H9 (cell line): ENCODE results near the gene S1PR2. TPM values are rescaled to one million over a fixed set of nuclear protein-coding genes. Genes with fewer than 3 reads are reported as not detected.

Experiments used
- DNase-seq: peaks from one replicate; pipeline ENCODE4 v3.0.0-alpha.2; 2017
- H2AFZ ChIP-seq: one replicate; pipeline ENCODE4 v1.6.1; 2013; ENCODE audit warnings: mild to moderate bottlenecking, low read length, control low read depth, moderate library complexity
- H2AK5ac ChIP-seq: 2 replicates; pipeline ENCODE4 v1.6.1; 2013; ENCODE audit warnings: low read length, control low read depth, mixed read lengths; ENCODE audit not compliant: insufficient read length
- H2BK120ac ChIP-seq: one replicate; pipeline ENCODE4 v1.6.1; 2013; ENCODE audit warnings: low read depth, mild to moderate bottlenecking, low read length, control low read depth, inconsistent platforms; ENCODE audit not compliant: poor library complexity, severe bottlenecking
- H2BK12ac ChIP-seq: 2 replicates; pipeline ENCODE4 v1.6.1; 2013; ENCODE audit warnings: low read length, control low read depth, mixed read lengths, low read depth; ENCODE audit not compliant: insufficient read length
- H2BK15ac ChIP-seq: 2 replicates; pipeline ENCODE4 v1.6.1; 2013; ENCODE audit warnings: low read depth, low read length, control low read depth
- H2BK20ac ChIP-seq: one replicate; pipeline ENCODE4 v1.6.1; 2013; ENCODE audit warnings: low read depth, mild to moderate bottlenecking, low read length, control low read depth, inconsistent platforms; ENCODE audit not compliant: poor library complexity, severe bottlenecking
- H2BK5ac ChIP-seq: 2 replicates; pipeline ENCODE4 v1.6.1; 2013; ENCODE audit warnings: low read length, control low read depth, mixed read lengths; ENCODE audit not compliant: insufficient read length
- H3K14ac ChIP-seq: 2 replicates; pipeline ENCODE4 v1.6.1; 2013; ENCODE audit warnings: low read length, control low read depth; ENCODE audit not compliant: insufficient read depth
- H3K18ac ChIP-seq: 2 replicates; pipeline ENCODE4 v1.6.1; 2013; ENCODE audit warnings: low read depth, mild to moderate bottlenecking, mixed read lengths, low read length, control low read depth; ENCODE audit not compliant: insufficient read length
- H3K23ac ChIP-seq: 2 replicates; pipeline ENCODE4 v1.6.1; 2013; ENCODE audit warnings: low read length, control low read depth, mixed read lengths, low read depth; ENCODE audit not compliant: insufficient read length
- H3K23me2 ChIP-seq: 2 replicates; pipeline ENCODE4 v1.6.1; 2013; ENCODE audit warnings: low read depth, mild to moderate bottlenecking, mixed read lengths, low read length, control low read depth; ENCODE audit not compliant: insufficient read length, poor library complexity, severe bottlenecking
- H3K27ac ChIP-seq: 2 replicates; pipeline ENCODE4 v1.5.1; 2013; ENCODE audit warnings: low read length, control low read depth, mixed read lengths, low read depth; ENCODE audit not compliant: insufficient read length
- H3K27me3 ChIP-seq: 2 replicates; pipeline ENCODE4 v1.6.1; 2013; ENCODE audit warnings: low read length, control low read depth, inconsistent platforms; ENCODE audit not compliant: insufficient read depth
- H3K4ac ChIP-seq: 2 replicates; pipeline ENCODE4 v1.6.1; 2013; ENCODE audit warnings: low read depth, mild to moderate bottlenecking, control low read depth, inconsistent platforms, low read length, moderate library complexity
- H3K4me1 ChIP-seq: 2 replicates; pipeline ENCODE4 v1.6.1; 2013; ENCODE audit warnings: low read length, control low read depth, inconsistent platforms; ENCODE audit not compliant: insufficient read depth
- H3K4me2 ChIP-seq: 2 replicates; pipeline ENCODE4 v1.6.1; 2013; ENCODE audit warnings: low read length, control low read depth, mixed read lengths; ENCODE audit not compliant: insufficient read length, insufficient read depth
- H3K56ac ChIP-seq: 2 replicates; pipeline ENCODE4 v1.6.1; 2013; ENCODE audit warnings: low read depth, mild to moderate bottlenecking, mixed read lengths, low read length, control low read depth; ENCODE audit not compliant: insufficient read length
- H3K79me1 ChIP-seq: 2 replicates; pipeline ENCODE4 v1.6.1; 2013; ENCODE audit warnings: low read depth, mild to moderate bottlenecking, moderate library complexity, low read length, control low read depth, inconsistent platforms; ENCODE audit not compliant: insufficient read depth, poor library complexity, severe bottlenecking
- H3K79me2 ChIP-seq: 2 replicates; pipeline ENCODE4 v1.6.1; 2013; ENCODE audit warnings: low read length, control low read depth, inconsistent platforms; ENCODE audit not compliant: insufficient read depth
- H3K9ac ChIP-seq: 2 replicates; pipeline ENCODE4 v1.6.1; 2013; ENCODE audit warnings: low read length, control low read depth, mixed read lengths; ENCODE audit not compliant: insufficient read length; ENCODE audit errors: extremely low read depth
- H3K9me3 ChIP-seq: one replicate; pipeline ENCODE4 v1.6.1; 2013; ENCODE audit warnings: low read depth, low read length, inconsistent platforms; ENCODE audit not compliant: control insufficient read depth
- H3T11ph ChIP-seq: one replicate; pipeline ENCODE4 v1.6.1; 2013; ENCODE audit warnings: mild to moderate bottlenecking, low read length, control low read depth, inconsistent platforms
- H4K20me1 ChIP-seq: one replicate; pipeline ENCODE4 v1.6.1; 2013; ENCODE audit not compliant: control insufficient read depth, insufficient read length, insufficient read depth
- H4K5ac ChIP-seq: 2 replicates; pipeline ENCODE4 v1.6.1; 2013; ENCODE audit warnings: low read depth, mild to moderate bottlenecking, mixed read lengths, low read length, control low read depth; ENCODE audit not compliant: insufficient read length
- H4K8ac ChIP-seq: replicated peaks from 2 replicates; pipeline ENCODE4 v1.6.1; 2013; ENCODE audit warnings: low read length, control low read depth, mixed read lengths, low read depth; ENCODE audit not compliant: insufficient read length
- H4K91ac ChIP-seq: 2 replicates; pipeline ENCODE4 v1.6.1; 2013; ENCODE audit warnings: low read depth, mild to moderate bottlenecking, moderate library complexity, mixed read lengths, low read length, control low read depth; ENCODE audit not compliant: insufficient read length
- H3K27ac Mint-ChIP-seq, 3 experiments: 2 replicates in 2 of 3; 3 replicates in 1 of 3; pipeline ENCODE4 v1.8.0; 2020 to 2021; ENCODE audit warnings: mixed read lengths in 3 of 3, mild to moderate bottlenecking in 1 of 3, moderate library complexity in 1 of 3
- H3K27me3 Mint-ChIP-seq: 2 replicates; pipeline ENCODE4 v1.8.0; 2021; ENCODE audit warnings: low read depth, mild to moderate bottlenecking, moderate library complexity, mixed read lengths
- H3K36me3 Mint-ChIP-seq, 3 experiments: 2 replicates in 2 of 3; 3 replicates in 1 of 3; pipeline ENCODE4 v1.8.0; 2020 to 2021; ENCODE audit warnings: low read depth in 3 of 3, mixed read lengths in 3 of 3; ENCODE audit not compliant: insufficient read depth in 1 of 3
- H3K4me1 Mint-ChIP-seq, 2 experiments: 2 replicates each; pipeline ENCODE4 v1.8.0; 2020; ENCODE audit warnings: mixed read lengths in 2 of 2
- H3K4me3 Mint-ChIP-seq, 2 experiments: 2 replicates in 1 of 2; 3 replicates in 1 of 2; pipeline ENCODE4 v1.8.0; 2020 to 2021; ENCODE audit warnings: mild to moderate bottlenecking in 2 of 2, mixed read lengths in 2 of 2, moderate library complexity in 1 of 2
- H3K9me3 Mint-ChIP-seq, 2 experiments: 2 replicates in 1 of 2; 3 replicates in 1 of 2; pipeline ENCODE4 v1.8.0; 2020; ENCODE audit warnings: mild to moderate bottlenecking in 2 of 2, mixed read lengths in 2 of 2, moderate library complexity in 1 of 2
- WGBS: extraction: QIAGEN DNeasy Blood & Tissue Kit; methylation state at CpG from one replicate; pipeline ENCODE4 v1.1.7; 2013; ENCODE audit warnings: missing lambda C conversion rate, low lambda C conversion rate, mixed read lengths; ENCODE audit not compliant: insufficient read length; ENCODE audit errors: extremely low coverage; 5-methylcytosine and 5-hydroxymethylcytosine counted together
- total RNA-seq: library from RNA; stranded (reverse); gene quantifications from 2 replicates; pipeline ENCODE4 v1.2.1, GENCODE V29; 2021
- TF ChIP-seq, protein P1 (sequence below): fragments of 200-600 bp; sonication (generic); conservative IDR thresholded peaks from 3 replicates; pipeline ENCODE4 v1.8.0; 2021; ENCODE audit warnings: antibody characterized with exemption, mild to moderate bottlenecking

Gene S1PR2
- total RNA-seq, 1 experiment from 2014 or later = 11.5 TPM

DNA sequence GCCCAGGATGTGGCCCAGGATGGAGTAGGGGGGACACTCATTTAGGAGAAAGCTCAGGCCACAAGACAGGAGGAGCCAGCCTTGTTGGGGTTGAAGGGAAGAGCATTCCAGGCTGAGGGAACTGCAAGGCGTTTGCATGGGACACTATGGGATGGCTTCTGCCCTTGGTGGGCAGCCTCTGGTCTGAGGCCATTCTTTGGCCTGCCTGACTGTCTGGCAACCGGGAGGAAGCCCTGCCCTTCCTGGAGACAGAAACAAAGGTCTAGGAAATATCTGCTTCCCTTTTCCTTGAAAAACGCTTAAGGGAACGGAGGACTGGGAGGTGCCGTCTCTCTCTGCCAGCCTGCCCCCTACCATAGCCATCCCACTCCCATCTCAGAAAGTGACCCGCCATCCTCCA, 36.9 kb upstream of the S1PR2 start:
- no peak overlapping the region for H3K14ac ChIP-seq
- no peak overlapping the region for H3K23ac ChIP-seq
- WGBS = no CpG with 5 or more reads among the region's 6 CpGs
- no peaks in the 10 kb centered on the region for H3K79me2 ChIP-seq
- no peak overlapping the region for H2AK5ac ChIP-seq
- H2BK15ac ChIP-seq = no peak overlapping the region
- no peak overlapping the region for H3K4me3 Mint-ChIP-seq
- no peak overlapping the region for H4K91ac ChIP-seq
- H3K23me2 ChIP-seq = peaks cover 6% of the 10 kb centered on the region
- H4K20me1 ChIP-seq = no peaks in the 10 kb centered on the region
- DNase-seq = no peak
- H2BK12ac ChIP-seq = no peak overlapping the region
- H2AFZ ChIP-seq = no peak overlapping the region
- TF ChIP-seq, protein P1, sequence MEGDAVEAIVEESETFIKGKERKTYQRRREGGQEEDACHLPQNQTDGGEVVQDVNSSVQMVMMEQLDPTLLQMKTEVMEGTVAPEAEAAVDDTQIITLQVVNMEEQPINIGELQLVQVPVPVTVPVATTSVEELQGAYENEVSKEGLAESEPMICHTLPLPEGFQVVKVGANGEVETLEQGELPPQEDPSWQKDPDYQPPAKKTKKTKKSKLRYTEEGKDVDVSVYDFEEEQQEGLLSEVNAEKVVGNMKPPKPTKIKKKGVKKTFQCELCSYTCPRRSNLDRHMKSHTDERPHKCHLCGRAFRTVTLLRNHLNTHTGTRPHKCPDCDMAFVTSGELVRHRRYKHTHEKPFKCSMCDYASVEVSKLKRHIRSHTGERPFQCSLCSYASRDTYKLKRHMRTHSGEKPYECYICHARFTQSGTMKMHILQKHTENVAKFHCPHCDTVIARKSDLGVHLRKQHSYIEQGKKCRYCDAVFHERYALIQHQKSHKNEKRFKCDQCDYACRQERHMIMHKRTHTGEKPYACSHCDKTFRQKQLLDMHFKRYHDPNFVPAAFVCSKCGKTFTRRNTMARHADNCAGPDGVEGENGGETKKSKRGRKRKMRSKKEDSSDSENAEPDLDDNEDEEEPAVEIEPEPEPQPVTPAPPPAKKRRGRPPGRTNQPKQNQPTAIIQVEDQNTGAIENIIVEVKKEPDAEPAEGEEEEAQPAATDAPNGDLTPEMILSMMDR = no peak
- no peaks in the 10 kb centered on the region for H3K9me3 ChIP-seq
- H3K9ac ChIP-seq = no peak overlapping the region
- no peaks in the 10 kb centered on the region for H3K79me1 ChIP-seq
- no peak overlapping the region for H3K27ac ChIP-seq
- no peak overlapping the region for H4K5ac ChIP-seq
- peaks cover 59% of the 10 kb centered on the region for H3K27me3 Mint-ChIP-seq
- H3K4ac ChIP-seq = no peak overlapping the region
- no peak overlapping the region for H3K4me2 ChIP-seq
- peaks cover 9% of the 10 kb centered on the region; the same call in 1 of the 2 replicates for H3K27me3 ChIP-seq
- H3K18ac ChIP-seq = no peak overlapping the region
- H2BK20ac ChIP-seq = no peak overlapping the region
- H4K8ac ChIP-seq = no peak overlapping the region
- no peak overlapping the region for H3K27ac Mint-ChIP-seq
- no peaks in the 10 kb centered on the region for H3K36me3 Mint-ChIP-seq
- H2BK120ac ChIP-seq = no peak overlapping the region
- no peak overlapping the region for H3K56ac ChIP-seq
- no peaks in the 10 kb centered on the region for H3K9me3 Mint-ChIP-seq
- H3K4me1 Mint-ChIP-seq = 0 out of 4 replicates have a peak, but pooled peaks cover 0 to 6% of the 10 kb centered on the region in 2 experiments
- no peaks in the 10 kb centered on the region for H3K4me1 ChIP-seq
- no peak overlapping the region for H2BK5ac ChIP-seq
- H3T11ph ChIP-seq = no peak overlapping the region
